ENCODE data around the gene LTK.
"Not testable (repeated sequence)": the region's sequence is repeated elsewhere in the genome, so short reads cannot be mapped to it uniquely, and the experiment has no call there.

The LTK gene

GRCh38 chr15:41484937-41485625 is 28.5 kb downstream of the LTK start:
- Histone ChIP-seq H3K36me3 (ENCODE audit: control insufficient read depth, insufficient read depth, low read length, severe bottlenecking) (peaks cover 31% of the 10 kb centered on the region), H3K4me3 (ENCODE audit: low read length) (no peak overlapping the region), H3K4me1 (ENCODE audit: control insufficient read depth, insufficient read depth, low read length) (no peaks in the 10 kb centered on the region), H3K9me3 (ENCODE audit: control insufficient read depth, low read length) (no peaks in the 10 kb centered on the region), H3K27me3 (replicated peaks; ENCODE audit: control insufficient read depth, insufficient read depth, low read length) (no peaks in the 10 kb centered on the region), H3K9ac (ENCODE audit: low read length) (no peak overlapping the region)
- DNase-seq (ENCODE audit: low read depth) = no peak

DNA sequence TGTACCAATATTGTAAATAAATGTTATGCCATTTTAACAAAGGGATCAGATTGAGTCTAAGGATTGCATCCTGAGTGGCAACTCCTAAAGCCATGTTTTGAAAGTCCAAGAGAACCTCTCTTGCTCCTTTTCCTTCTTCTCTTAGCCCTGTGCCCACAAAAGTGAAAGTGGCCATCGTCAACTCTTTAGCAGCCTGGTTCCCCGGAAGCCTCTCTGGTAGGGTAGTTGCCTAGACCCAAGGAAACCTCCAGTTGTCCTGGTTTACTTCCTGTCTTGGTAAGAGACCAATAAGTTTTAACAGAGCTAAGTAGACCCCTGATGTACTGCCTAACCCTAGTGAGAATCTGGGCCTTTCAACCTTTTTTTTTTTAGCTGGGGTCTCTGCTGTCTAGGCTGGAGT is 30.1 kb downstream of the LTK start:
- no peak for DNase-seq (ENCODE audit: low read depth)

DNA sequence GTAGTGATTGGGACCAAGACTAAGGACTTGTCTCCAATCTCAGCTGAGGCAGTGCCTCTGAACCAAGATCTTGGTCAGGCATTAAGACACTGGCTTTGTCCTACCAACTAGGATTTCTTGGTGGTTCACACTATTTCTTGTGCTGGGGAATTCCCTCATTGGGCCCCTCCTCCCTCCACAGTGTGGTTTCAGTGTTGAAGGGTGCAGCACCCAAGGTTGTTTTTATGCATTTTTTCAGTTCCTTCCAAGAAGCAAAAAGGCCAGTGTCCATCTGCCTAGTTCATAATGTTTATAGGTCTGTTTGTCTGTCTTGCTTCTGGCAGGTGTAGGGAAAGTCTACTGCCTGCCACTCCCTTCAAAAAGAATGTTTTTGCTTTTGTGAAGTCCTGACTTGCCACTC is 30.5 kb downstream of the LTK start:
- DNase-seq (ENCODE audit: low read depth) = no peak
- no peaks in the 10 kb centered on the region for H3K9me3 ChIP-seq (ENCODE audit: control insufficient read depth, low read length)
- H3K4me1 ChIP-seq (ENCODE audit: control insufficient read depth, insufficient read depth, low read length) = no peaks in the 10 kb centered on the region
- H3K27me3 ChIP-seq (replicated peaks; ENCODE audit: control insufficient read depth, insufficient read depth, low read length) = no peaks in the 10 kb centered on the region
- H3K36me3 ChIP-seq (ENCODE audit: control insufficient read depth, insufficient read depth, low read length, severe bottlenecking) = peaks cover 50% of the 10 kb centered on the region
- no peak overlapping the region for H3K4me3 ChIP-seq (ENCODE audit: low read length)
- no peak overlapping the region for H3K9ac ChIP-seq (ENCODE audit: low read length)

More for the DNA sequence above, 30.1 kb downstream of the LTK start:
- no peak overlapping the region for H3K4me3 ChIP-seq (ENCODE audit: low read length)
- H3K9me3 ChIP-seq (ENCODE audit: control insufficient read depth, low read length) = no peaks in the 10 kb centered on the region
- peaks cover 46% of the 10 kb centered on the region for H3K36me3 ChIP-seq (ENCODE audit: control insufficient read depth, insufficient read depth, low read length, severe bottlenecking)
- H3K9ac ChIP-seq (ENCODE audit: low read length) = no peak overlapping the region
- H3K4me1 ChIP-seq (ENCODE audit: control insufficient read depth, insufficient read depth, low read length) = no peaks in the 10 kb centered on the region
- H3K27me3 ChIP-seq (replicated peaks; ENCODE audit: control insufficient read depth, insufficient read depth, low read length) = no peaks in the 10 kb centered on the region

GRCh38 chr15:41482110-41482877 is 31.3 kb downstream of the LTK start:
- Histone ChIP-seq H3K36me3 (ENCODE audit: control insufficient read depth, insufficient read depth, low read length, severe bottlenecking) (peaks cover 57% of the 10 kb centered on the region), H3K27me3 (replicated peaks; ENCODE audit: control insufficient read depth, insufficient read depth, low read length) (no peaks in the 10 kb centered on the region), H3K4me1 (ENCODE audit: control insufficient read depth, insufficient read depth, low read length) (peaks cover 5% of the 10 kb centered on the region), H3K9ac (ENCODE audit: low read length) (no peak overlapping the region), H3K4me3 (ENCODE audit: low read length) (no peak overlapping the region), H3K9me3 (ENCODE audit: control insufficient read depth, low read length) (no peaks in the 10 kb centered on the region)
- DNase-seq (ENCODE audit: low read depth) = no peak

DNA sequence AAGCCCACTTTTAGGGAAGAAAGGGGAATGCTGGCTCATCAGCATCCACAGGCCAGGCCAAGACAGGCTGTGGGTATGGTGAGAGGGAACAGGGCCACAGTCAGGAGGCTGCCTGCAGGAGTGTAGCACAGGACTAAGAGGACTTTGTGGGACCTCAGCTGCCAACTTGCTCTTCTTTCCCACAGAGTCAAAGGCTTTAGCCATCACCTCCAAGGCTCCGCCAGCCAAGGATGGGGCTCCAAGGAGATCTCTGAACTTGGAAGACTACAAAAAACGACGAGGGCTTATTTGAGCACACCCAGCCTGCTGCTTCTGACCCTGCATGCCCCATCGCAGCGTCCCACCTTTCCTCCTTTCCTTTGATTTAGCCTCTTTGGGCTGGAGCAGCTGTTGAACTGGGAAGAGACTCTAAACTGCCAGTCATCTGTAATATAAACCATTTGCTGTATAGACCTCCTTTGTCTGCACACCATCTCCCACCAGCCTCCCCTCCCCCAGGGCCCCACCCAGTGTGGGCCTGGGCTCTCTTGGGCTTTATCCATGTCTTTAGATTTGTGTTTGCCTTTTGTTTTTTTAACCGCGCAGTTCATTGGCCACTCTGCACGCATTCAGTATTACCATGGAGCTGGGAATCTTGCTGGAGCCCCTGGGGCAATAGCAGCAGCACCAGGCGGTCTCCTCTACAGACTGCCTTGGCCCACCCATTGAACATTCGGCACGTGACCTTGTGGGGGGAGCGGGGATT is 33.1 kb downstream of the LTK start:
- H3K4me1 ChIP-seq (ENCODE audit: control insufficient read depth, insufficient read depth, low read length) = peaks cover 20% of the 10 kb centered on the region
- no peaks in the 10 kb centered on the region for H3K27me3 ChIP-seq (replicated peaks; ENCODE audit: control insufficient read depth, insufficient read depth, low read length)
- H3K36me3 ChIP-seq (ENCODE audit: control insufficient read depth, insufficient read depth, low read length, severe bottlenecking) = peaks cover 74% of the 10 kb centered on the region
- H3K9ac ChIP-seq (ENCODE audit: low read length) = no peak overlapping the region
- no peaks in the 10 kb centered on the region for H3K9me3 ChIP-seq (ENCODE audit: control insufficient read depth, low read length)
- no peak overlapping the region for H3K4me3 ChIP-seq (ENCODE audit: low read length)
- DNase-seq (ENCODE audit: low read depth) = no peak

- no peak overlapping the region for H3K9ac ChIP-seq (ENCODE audit: low read length)
- peak; percentile 10 for DNase-seq (ENCODE audit: low read depth)
- H3K4me3 ChIP-seq (ENCODE audit: low read length) = no peak overlapping the region
- H3K9me3 ChIP-seq (ENCODE audit: control insufficient read depth, low read length) = no peaks in the 10 kb centered on the region
- peaks cover 85% of the 10 kb centered on the region for H3K36me3 ChIP-seq (ENCODE audit: control insufficient read depth, insufficient read depth, low read length, severe bottlenecking)
- no peaks in the 10 kb centered on the region for H3K27me3 ChIP-seq (replicated peaks; ENCODE audit: control insufficient read depth, insufficient read depth, low read length)
- H3K4me1 ChIP-seq (ENCODE audit: control insufficient read depth, insufficient read depth, low read length) = peaks cover 20% of the 10 kb centered on the region
Measured at GRCh38 chr15:41476416-41477048, 37.1 kb downstream of the LTK start.

DNA sequence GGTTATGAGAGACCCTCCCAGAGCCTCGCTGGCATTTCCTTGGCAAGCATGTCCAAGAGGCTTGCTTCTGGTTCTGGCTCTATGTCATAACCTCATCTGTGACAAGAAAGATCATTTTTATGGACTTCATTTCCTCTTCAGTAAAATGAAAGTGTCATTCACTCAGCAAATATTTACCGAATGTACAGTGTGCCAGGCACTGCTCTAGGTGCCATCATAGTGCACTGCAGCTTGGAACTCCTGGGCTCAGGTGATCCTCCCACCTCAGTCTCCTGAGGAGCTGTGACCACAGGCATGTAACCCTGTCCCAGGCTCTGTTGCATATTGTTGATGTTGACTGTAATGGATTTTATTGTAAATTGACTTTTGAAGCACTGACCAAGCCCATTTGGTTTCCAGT is 38.7 kb downstream of the LTK start:
- Histone ChIP-seq H3K27me3 (replicated peaks; ENCODE audit: control insufficient read depth, insufficient read depth, low read length) (no peaks in the 10 kb centered on the region), H3K36me3 (ENCODE audit: control insufficient read depth, insufficient read depth, low read length, severe bottlenecking) (peaks cover 82% of the 10 kb centered on the region), H3K9me3 (ENCODE audit: control insufficient read depth, low read length) (no peaks in the 10 kb centered on the region)

GRCh38 chr15:41474436-41474835 is 39.2 kb downstream of the LTK start:
- Histone ChIP-seq H3K27me3 (replicated peaks; ENCODE audit: control insufficient read depth, insufficient read depth, low read length) (no peaks in the 10 kb centered on the region), H3K4me3 (ENCODE audit: low read length) (no peak overlapping the region), H3K36me3 (ENCODE audit: control insufficient read depth, insufficient read depth, low read length, severe bottlenecking) (peaks cover 79% of the 10 kb centered on the region), H3K4me1 (ENCODE audit: control insufficient read depth, insufficient read depth, low read length) (peaks cover 20% of the 10 kb centered on the region), H3K9ac (ENCODE audit: low read length) (no peak overlapping the region), H3K9me3 (ENCODE audit: control insufficient read depth, low read length) (no peaks in the 10 kb centered on the region)
- DNase-seq (ENCODE audit: low read depth) = no peak

More for the DNA sequence above, 38.7 kb downstream of the LTK start:
- H3K4me3 ChIP-seq (ENCODE audit: low read length) = no peak overlapping the region
- peaks cover 20% of the 10 kb centered on the region for H3K4me1 ChIP-seq (ENCODE audit: control insufficient read depth, insufficient read depth, low read length)
- H3K9ac ChIP-seq (ENCODE audit: low read length) = no peak overlapping the region
- no peak for DNase-seq (ENCODE audit: low read depth)

GRCh38 chr15:41473418-41473817 is 40.2 kb downstream of the LTK start:
- peaks cover 20% of the 10 kb centered on the region for H3K4me1 ChIP-seq (ENCODE audit: control insufficient read depth, insufficient read depth, low read length)
- no peak overlapping the region for H3K9ac ChIP-seq (ENCODE audit: low read length)
- DNase-seq (ENCODE audit: low read depth) = no peak
- no peaks in the 10 kb centered on the region for H3K9me3 ChIP-seq (ENCODE audit: control insufficient read depth, low read length)
- no peaks in the 10 kb centered on the region for H3K27me3 ChIP-seq (replicated peaks; ENCODE audit: control insufficient read depth, insufficient read depth, low read length)
- H3K36me3 ChIP-seq (ENCODE audit: control insufficient read depth, insufficient read depth, low read length, severe bottlenecking) = peaks cover 69% of the 10 kb centered on the region
- no peak overlapping the region for H3K4me3 ChIP-seq (ENCODE audit: low read length)

DNA sequence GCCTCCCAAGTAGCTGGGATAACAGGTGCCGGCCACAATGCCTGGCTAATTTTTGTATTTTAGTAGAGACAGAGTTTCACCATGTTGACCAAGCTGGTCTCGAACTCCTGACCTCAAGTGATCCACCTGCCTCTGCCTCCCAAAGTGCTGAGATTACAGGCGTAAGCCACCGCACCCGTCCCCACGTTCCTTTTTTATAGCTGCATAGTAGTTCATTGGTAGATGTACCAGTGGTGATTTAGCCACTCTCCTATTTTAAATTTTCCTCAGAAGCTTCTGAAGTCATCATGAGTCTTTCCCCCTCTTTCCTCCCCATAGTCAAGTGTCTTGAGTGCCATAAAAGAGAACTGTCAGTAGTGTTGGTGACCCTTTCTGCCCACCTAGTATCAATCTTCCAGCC is 44.0 kb downstream of the LTK start:
- not testable (repeated sequence) for DNase-seq (ENCODE audit: low read depth); H3K9me3 ChIP-seq (ENCODE audit: control insufficient read depth, low read length); H3K4me1 ChIP-seq (ENCODE audit: control insufficient read depth, insufficient read depth, low read length); H3K27me3 ChIP-seq (replicated peaks; ENCODE audit: control insufficient read depth, insufficient read depth, low read length); H3K4me3 ChIP-seq (ENCODE audit: low read length); H3K9ac ChIP-seq (ENCODE audit: low read length)
- H3K36me3 ChIP-seq (ENCODE audit: control insufficient read depth, insufficient read depth, low read length, severe bottlenecking) = peaks cover 53% of the 10 kb centered on the region

- peaks cover 52% of the 10 kb centered on the region for H3K36me3 ChIP-seq (ENCODE audit: control insufficient read depth, insufficient read depth, low read length, severe bottlenecking)
- no peak for DNase-seq (ENCODE audit: low read depth)
- no peak overlapping the region for H3K4me3 ChIP-seq (ENCODE audit: low read length)
- no peaks in the 10 kb centered on the region for H3K4me1 ChIP-seq (ENCODE audit: control insufficient read depth, insufficient read depth, low read length)
- H3K9me3 ChIP-seq (ENCODE audit: control insufficient read depth, low read length) = no peaks in the 10 kb centered on the region
- H3K9ac ChIP-seq (ENCODE audit: low read length) = no peak overlapping the region
- H3K27me3 ChIP-seq (replicated peaks; ENCODE audit: control insufficient read depth, insufficient read depth, low read length) = no peaks in the 10 kb centered on the region
Measured at GRCh38 chr15:41466711-41467110, 46.9 kb downstream of the LTK start.

Data from adipocyte (in vitro differentiated cells).